Ectodermal cell (in vitro differentiated cells): Measurements from ENCODE around the gene RBM33.
"Not testable (repeated sequence)": the region's sequence is repeated elsewhere in the genome, so short reads cannot be mapped to it uniquely, and the experiment has no call there.

ENCODE experiments used
- H3K27ac ChIP-seq: 2 replicates; pipeline ENCODE4 v1.7.0; 2013; ENCODE audit warnings: mild to moderate bottlenecking, low read depth, low read length; ENCODE audit not compliant: insufficient read depth, poor library complexity, severe bottlenecking
- H3K27me3 ChIP-seq: 2 replicates; pipeline ENCODE4 v1.7.0; 2013; ENCODE audit warnings: mild to moderate bottlenecking, low read length; ENCODE audit not compliant: insufficient read depth, control insufficient read depth, poor library complexity, severe bottlenecking
- H3K36me3 ChIP-seq: one replicate; pipeline ENCODE4 v1.7.0; 2013; ENCODE audit warnings: low read length; ENCODE audit not compliant: control insufficient read depth, insufficient read depth
- H3K4me1 ChIP-seq: one replicate; pipeline ENCODE4 v1.7.0; 2013; ENCODE audit warnings: low read length; ENCODE audit not compliant: control insufficient read depth, insufficient read depth
- H3K4me3 ChIP-seq: 2 replicates; pipeline ENCODE4 v1.7.0; 2013; ENCODE audit warnings: low read depth, low read length, control low read depth; ENCODE audit not compliant: insufficient read depth
- H3K9me3 ChIP-seq: 2 replicates; pipeline ENCODE4 v1.7.0; 2013; ENCODE audit warnings: mild to moderate bottlenecking, low read length, moderate library complexity; ENCODE audit not compliant: control insufficient read depth
- WGBS, 2 experiments: methylation state at CpG; one replicate each; pipeline ENCODE4 v1.1.7; 2013; ENCODE audit warnings: missing lambda C conversion rate in 2 of 2; 5-methylcytosine and 5-hydroxymethylcytosine counted together

The RBM33 gene

DNA sequence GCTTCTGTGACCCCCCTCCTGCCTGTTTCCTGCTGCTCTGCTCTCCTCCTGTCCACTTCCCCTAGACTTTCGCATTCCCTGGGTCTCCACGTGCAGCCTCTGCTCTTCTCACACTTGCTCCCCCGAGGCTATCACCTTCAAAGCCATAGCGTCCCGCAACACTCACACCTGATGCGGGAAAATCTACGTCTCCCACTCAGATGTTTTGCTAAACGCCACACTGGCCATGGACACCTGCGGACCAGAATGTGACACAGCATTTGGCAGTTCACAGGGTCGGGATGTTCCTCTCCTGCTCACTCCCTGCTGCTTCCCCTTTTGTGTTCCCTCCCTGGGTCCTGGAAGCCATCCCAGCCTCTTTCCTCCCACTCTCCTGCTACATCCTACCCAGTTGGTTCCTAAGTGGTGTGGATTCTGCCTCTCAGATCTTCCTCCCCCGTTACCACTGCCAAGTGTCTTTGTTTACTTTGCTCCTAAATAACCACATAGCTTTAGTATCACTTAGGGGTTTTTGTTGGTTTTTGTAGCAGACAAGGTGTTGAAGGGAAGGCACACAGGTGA lies 33.7 kb upstream of the RBM33 start:
- H3K27ac ChIP-seq = no peak overlapping the region
- no peak overlapping the region for H3K4me3 ChIP-seq
- H3K36me3 ChIP-seq = no peaks in the 10 kb centered on the region
- H3K27me3 ChIP-seq = no peaks in the 10 kb centered on the region
- H3K4me1 ChIP-seq = no peaks in the 10 kb centered on the region
- H3K9me3 ChIP-seq = no peaks in the 10 kb centered on the region
- WGBS, 2 experiments = 76 to 79% methylated on average over 10 to 11 of the region's 11 CpGs

- WGBS, 2 experiments = 92 to 95% methylated on average over 8 to 9 of the region's 9 CpGs
- Histone ChIP-seq H3K27ac (no peak overlapping the region), H3K27me3 (no peaks in the 10 kb centered on the region), H3K4me1 (no peaks in the 10 kb centered on the region), H3K9me3 (no peaks in the 10 kb centered on the region), H3K36me3 (no peaks in the 10 kb centered on the region), H3K4me3 (no peak overlapping the region)
Measured at GRCh38 chr7:155611808-155612447, 32.5 kb upstream of the RBM33 start.

GRCh38 chr7:155612658-155613057 lies 31.8 kb upstream of the RBM33 start:
- 82 to 85% methylated on average over 10 of the region's 10 CpGs for WGBS, 2 experiments
- H3K4me3 ChIP-seq = no peak overlapping the region
- no peaks in the 10 kb centered on the region for H3K36me3 ChIP-seq
- H3K9me3 ChIP-seq = no peaks in the 10 kb centered on the region
- H3K27ac ChIP-seq = no peak overlapping the region
- no peaks in the 10 kb centered on the region for H3K27me3 ChIP-seq
- H3K4me1 ChIP-seq = no peaks in the 10 kb centered on the region

- not testable (repeated sequence) for H3K27me3 ChIP-seq, H3K4me3 ChIP-seq
- WGBS, 2 experiments = 95% methylated on average over 6 of the region's 6 CpGs
Measured at GRCh38 chr7:155615085-155615484, 29.4 kb upstream of the RBM33 start.

GRCh38 chr7:155618708-155619633 lies 25.5 kb upstream of the RBM33 start:
- H3K4me3 ChIP-seq = no peak overlapping the region
- peaks cover 4% of the 10 kb centered on the region for H3K4me1 ChIP-seq
- no peak overlapping the region for H3K27ac ChIP-seq
- no peaks in the 10 kb centered on the region for H3K36me3 ChIP-seq
- 82 to 85% methylated on average over 16 of the region's 16 CpGs for whole genome bisulfite sequencing, 2 experiments
- H3K9me3 ChIP-seq = no peaks in the 10 kb centered on the region
- no peaks in the 10 kb centered on the region for H3K27me3 ChIP-seq

More at GRCh38 chr7:155615085-155615484, 29.4 kb upstream of the RBM33 start:
- H3K4me1 ChIP-seq, H3K27ac ChIP-seq, H3K9me3 ChIP-seq, H3K36me3 ChIP-seq: not testable (repeated sequence)

GRCh38 chr7:155619634-155620271 lies 24.7 kb upstream of the RBM33 start:
- Histone ChIP-seq H3K4me3 (no peak overlapping the region), H3K27ac (no peak overlapping the region), H3K36me3 (no peaks in the 10 kb centered on the region), H3K9me3 (no peaks in the 10 kb centered on the region), H3K27me3 (no peaks in the 10 kb centered on the region), H3K4me1 (peaks cover 4% of the 10 kb centered on the region)
- 92 to 93% methylated on average over 7 of the region's 7 CpGs for WGBS, 2 experiments

- Histone ChIP-seq H3K9me3 (no peaks in the 10 kb centered on the region), H3K27ac (no peak overlapping the region), H3K36me3 (no peaks in the 10 kb centered on the region), H3K27me3 (no peaks in the 10 kb centered on the region), H3K4me1 (peaks cover 4% of the 10 kb centered on the region), H3K4me3 (no peak overlapping the region)
- 91 to 92% methylated on average over 6 of the region's 6 CpGs for WGBS, 2 experiments
Measured at GRCh38 chr7:155620497-155620896, 24.0 kb upstream of the RBM33 start.

GRCh38 chr7:155621418-155621980 lies 23.0 kb upstream of the RBM33 start:
- Histone ChIP-seq H3K9me3 (no peaks in the 10 kb centered on the region), H3K4me3 (no peak overlapping the region), H3K27ac (no peak overlapping the region), H3K36me3 (no peaks in the 10 kb centered on the region), H3K4me1 (peaks cover 4% of the 10 kb centered on the region), H3K27me3 (no peaks in the 10 kb centered on the region)
- 87 to 91% methylated on average over 8 to 10 of the region's 10 CpGs for WGBS, 2 experiments

GRCh38 chr7:155624412-155624811 lies 20.0 kb upstream of the RBM33 start:
- Histone ChIP-seq H3K27ac (no peak overlapping the region), H3K27me3 (no peaks in the 10 kb centered on the region), H3K36me3 (no peaks in the 10 kb centered on the region), H3K9me3 (no peaks in the 10 kb centered on the region), H3K4me1 (no peaks in the 10 kb centered on the region), H3K4me3 (no peak overlapping the region)
- WGBS, 2 experiments = 94 to 95% methylated on average over 4 to 6 of the region's 6 CpGs
